HG03045 (cell line): ENCODE results near the gene MTMR11.

Source experiments
- ATAC-seq: cut with Tn5 transposase; IDR thresholded peaks from one replicate; pipeline ENCODE4 v1.9.1; 2021; ENCODE audit warnings: mild to moderate bottlenecking, moderate library complexity; ENCODE audit not compliant: unreplicated experiment

MTMR11 gene

DNA sequence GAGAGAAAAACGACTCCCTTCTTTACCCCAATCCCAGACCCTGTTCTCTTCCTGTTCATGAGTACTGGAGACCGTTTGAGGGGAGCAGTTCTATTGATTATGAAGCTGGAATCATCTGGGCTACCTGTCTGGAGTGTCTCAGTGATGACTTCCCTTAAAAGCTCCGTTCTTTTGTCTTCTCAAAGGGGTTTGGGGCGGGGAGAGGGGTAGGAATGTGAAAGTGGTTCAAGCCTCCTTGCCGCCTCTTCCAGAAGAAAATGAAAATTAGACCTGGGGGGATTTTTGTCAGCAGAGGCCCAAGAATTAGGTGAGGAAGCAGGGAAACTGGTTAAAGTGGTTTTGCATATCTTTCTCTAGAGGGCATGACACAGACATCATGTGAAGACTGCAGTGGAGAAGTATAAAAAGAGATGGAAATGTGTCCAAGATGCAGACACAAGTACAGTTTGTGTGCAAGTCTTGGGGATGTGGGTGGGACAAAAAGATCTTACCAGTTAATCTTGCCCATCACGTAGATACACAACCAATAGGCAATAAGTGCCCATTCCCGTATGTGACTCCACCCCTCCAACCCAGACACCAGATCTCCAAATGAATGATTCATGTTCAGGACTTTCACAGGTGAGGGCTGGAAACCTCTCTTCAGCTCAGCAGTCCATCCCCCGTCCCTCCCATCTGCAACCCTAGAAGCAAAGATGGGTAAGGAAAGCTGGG is 470 bp upstream of the MTMR11 start:
- no peak for ATAC-seq

DNA sequence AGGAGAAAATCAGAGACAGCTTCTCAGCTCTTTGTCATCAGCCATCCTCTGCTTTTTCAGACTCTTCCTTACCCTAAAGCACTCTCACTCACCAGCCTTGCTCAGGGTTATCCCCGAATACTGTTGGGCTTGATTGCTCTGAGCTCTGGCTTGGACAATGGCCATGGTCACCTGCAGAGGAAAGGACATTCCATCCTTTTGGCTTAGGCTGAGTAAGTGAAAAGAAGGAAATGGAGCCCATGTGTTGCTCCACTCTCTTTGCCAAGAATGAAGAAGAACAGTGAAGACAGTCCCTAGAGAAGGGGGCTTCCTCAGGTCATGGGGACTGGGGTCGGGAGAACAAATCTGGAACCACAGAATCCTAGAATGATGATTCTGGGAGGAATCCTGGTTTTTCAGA is 2.3 kb downstream of the MTMR11 start:
- no peak for ATAC-seq

DNA sequence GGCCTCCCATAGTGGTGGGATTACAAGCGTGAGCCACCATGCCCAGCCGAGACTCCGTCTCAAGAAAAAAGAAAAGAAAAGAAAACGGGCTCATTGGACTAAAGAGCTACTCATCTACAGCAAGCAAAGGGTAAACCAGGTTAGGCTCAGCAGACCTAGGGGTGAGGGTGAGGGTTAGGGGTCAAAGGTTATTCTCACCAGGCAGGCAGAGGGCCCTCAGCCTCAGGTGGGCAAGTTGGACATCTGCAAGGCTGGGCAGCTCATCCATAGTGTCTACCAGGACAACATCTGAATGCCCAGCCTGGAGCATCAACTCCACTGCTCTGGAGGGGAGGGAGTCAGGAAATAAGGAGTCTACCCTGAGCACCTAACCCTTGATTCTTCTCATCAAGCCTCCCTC is 3.5 kb downstream of the MTMR11 start:
- ATAC-seq, result no peak

DNA sequence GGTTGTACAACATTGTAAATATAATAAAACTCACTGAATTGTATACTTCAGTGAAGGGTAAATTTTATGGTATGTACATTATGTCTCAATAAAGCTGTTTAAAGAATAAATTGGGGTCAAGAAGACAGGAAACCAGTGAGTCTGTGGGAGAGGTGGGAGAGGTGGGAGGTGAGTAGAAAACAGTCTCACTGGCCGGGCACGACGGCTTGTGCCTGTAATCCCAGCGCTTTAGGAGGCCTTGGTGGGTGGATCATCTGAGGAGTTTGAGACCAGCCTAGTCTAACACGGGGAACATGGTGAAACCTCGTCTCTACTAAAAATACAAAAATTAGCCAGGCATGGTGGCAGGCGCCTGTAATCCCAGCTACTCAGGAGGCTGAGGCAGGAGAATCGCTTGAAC is 4.2 kb downstream of the MTMR11 start:
- no peak for ATAC-seq

DNA sequence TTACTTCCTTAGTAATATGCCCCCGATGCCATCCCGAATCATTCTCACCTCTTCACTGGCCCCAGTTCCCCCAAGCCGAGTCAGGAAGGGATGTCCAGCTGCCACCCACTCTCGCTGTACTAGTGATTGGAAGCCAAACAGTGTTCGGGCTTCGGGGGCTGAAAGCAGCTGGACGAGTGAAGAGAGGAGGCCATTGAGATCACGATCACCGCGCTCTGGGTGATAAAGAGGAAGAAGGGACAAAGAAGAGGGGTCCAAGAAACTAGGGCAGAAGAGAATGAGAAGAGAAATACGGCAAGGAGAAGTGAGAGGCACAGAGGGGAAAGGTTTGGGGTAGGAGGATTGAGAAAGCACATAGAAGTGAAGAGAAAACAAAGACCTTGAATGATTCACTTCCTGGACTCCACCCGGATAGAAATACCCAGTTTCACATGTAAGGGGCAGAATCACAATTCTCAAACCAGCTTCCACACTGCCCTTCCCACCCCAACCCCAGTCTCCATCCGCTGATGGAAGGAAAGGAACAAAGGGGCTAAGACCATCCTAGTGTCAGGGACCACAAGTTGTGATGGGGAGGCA is 5.4 kb downstream of the MTMR11 start:
- ATAC-seq, result no peak

DNA sequence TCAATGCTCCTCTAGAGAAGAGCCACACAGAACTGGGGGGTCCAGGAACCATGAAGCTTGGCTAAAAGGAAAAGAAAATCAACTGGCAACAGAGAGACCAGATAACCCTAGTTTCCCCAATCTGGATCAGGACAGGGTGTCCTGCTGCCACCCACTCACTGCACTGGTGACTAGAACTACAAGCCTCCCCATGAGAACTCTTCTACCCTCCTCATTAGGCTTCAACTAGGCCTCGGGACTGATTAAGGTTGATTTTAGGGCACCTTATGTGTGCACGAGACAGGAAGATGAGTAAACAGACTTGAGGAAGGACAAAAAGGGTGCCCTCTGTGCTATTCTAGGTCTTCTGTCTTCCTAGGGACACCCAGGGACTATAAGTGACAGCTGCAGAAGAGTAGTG is 6.8 kb downstream of the MTMR11 start:
- no peak for ATAC-seq

DNA sequence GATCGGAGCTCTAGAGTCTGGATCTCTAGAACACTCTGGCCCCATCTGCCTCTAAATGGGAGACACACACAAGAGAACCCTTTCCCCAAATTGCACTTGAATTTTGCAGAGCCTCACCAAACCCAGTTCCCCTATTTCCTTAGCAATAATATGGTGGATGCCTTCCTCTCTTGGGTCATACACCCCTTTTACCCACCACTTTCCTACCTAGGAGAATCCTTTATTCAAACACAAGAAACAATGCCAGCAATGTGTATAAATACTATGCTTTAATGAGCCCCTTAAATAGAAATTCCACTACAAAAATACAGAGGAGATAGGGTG is 8.3 kb downstream of the MTMR11 start:
- peak; percentile 7 for ATAC-seq

DNA sequence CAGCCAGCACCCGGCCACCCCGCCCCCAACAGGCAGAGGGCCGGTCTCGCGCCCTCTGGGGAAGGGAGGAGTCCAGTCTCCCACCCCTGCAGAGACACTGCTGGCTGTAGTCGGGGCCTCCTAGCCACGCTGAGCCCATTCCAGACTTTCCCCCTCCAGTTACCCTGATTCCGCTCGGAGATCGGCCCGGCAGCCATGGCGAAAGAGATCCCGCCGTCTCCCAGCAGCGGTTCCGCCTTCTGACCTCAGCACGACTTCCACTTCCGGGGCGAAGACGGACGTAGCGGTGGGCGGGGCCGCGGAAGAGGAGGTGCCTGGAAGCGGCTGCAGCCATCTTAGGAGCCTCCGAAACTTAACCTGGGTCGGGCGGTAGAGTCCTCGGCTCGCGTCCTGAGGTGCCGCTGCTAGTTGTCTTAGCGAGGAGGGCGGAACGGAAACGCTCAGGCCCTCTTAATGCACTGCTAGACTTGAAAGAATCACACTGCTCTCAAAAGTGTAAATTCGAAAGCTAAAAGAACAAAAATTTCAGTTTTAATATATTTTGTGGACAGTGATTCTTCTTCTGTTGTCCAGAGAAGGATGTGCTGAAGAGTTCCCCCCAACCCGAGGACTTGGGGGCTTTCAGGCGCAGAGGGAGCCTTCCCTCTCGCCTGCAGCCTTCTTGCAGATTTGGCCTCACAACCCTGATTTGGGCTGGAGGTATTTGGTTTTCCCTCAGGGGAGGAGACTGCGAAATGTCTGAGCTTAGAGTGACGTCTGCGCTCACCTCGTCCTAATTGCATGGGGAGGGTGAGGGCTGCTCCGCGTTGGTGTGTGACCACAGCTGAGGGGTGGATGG is 8.9 kb downstream of the MTMR11 start, which contains the start of gene SF3B4:
SF3B4 (minus strand) TSS at position 241 of the 838 bp plus-strand sequence; CDS start at position 197, 44 bp downstream.
- ATAC-seq, result peak; percentile 92

DNA sequence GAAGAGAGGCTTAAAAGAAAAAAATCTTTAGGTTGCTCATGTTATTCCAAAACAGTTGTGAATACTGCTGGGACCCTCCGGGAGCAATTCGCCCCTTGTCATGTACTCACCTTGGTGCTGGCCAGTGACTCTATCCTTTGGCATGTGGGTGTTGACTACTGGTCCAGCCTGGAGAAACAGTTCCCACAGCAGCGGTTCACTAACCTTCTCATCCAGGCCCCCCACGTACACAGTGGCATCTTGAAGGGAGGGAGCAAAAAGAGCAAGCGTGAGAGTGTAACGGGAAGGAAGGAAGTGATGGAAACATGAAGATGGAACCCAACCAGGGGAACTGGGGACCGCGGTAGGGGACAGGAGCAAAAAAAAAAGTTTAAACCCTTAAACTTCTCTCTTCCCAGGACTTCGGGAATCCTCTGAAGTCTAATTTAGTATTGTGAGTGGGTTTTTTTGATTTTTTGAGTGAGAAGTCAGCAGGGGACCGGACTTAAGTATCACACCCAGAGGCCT is 9.6 kb downstream of the MTMR11 start:
- no peak for ATAC-seq

DNA sequence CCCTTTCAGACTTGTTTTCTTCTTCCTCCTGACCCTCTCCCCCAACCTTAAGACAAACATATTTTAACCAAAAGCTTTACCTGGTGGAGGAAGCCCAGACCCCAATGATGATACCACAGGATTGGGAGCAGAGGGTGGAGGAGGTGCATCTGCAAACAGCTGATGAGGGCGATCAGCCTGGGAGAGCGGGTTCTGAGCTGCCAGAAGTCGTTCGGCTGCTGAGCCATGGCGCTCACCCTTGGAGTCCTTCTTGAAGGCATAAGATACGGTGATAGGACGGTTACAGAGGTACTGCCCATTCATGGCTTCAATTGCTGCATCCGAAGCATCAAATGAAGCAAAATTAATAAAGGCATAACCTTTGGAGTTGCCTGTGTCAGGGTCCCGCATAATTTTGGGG is 10.4 kb downstream of the MTMR11 start:
- no peak for ATAC-seq

DNA sequence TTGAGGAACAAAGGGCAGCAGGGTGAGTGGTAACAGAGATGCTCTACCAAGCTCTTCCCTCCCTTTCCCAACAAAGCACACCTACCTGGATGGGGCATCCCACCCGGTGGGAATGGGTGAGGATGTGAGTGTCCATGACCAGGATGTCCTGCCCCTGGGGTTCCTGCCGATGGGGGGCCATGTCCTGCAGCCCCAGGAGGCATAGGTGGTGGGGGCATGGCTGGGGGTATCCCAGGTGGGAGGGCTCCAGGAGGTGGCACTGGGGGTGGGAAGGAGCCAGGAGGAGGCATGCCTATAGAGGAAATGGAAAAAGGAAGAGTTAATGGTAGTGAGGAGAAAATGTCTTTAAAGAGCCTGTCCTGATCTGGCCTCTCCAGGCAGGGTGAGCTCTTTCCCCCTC is 10.9 kb downstream of the MTMR11 start:
- no peak for ATAC-seq

DNA sequence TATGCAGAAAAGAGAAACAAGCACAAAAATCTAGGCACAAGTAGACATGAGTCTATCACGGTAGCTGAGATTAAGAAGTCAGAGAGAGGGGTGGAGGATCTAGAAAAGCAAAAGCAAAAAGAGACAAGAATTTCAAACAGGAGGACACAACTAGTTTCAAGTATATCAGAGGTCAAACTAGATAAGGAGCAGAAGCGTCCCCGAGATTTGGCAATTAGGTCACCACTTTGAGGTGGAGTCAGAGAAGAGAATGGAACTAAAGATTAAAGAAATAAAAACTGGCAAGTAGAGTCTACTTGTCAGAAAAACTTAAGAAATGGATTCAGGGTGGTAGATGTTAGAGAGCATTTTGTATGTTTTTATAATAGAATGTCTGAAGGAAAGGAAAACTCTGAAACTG is 11.3 kb downstream of the MTMR11 start:
- no peak for ATAC-seq

DNA sequence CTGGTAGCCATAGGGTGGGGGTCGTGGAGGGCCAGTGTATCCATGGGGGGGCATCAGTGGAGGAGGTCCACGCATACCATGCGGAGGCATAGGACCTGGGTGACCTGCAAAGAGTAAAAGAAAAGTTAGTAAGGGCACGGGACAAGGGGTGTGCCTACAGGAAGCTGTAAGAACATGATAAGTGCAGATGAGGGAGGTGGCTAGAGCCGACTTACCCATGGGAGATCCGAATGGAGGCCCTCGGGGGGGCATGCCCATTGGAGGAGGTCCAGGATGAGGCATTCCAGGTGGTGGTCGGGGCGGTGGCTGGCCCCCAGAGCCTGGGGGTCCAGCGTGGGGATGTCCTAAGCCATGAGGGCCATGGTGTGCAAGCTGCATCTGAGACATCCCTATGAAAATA is 13.1 kb downstream of the MTMR11 start:
- no peak for ATAC-seq

DNA sequence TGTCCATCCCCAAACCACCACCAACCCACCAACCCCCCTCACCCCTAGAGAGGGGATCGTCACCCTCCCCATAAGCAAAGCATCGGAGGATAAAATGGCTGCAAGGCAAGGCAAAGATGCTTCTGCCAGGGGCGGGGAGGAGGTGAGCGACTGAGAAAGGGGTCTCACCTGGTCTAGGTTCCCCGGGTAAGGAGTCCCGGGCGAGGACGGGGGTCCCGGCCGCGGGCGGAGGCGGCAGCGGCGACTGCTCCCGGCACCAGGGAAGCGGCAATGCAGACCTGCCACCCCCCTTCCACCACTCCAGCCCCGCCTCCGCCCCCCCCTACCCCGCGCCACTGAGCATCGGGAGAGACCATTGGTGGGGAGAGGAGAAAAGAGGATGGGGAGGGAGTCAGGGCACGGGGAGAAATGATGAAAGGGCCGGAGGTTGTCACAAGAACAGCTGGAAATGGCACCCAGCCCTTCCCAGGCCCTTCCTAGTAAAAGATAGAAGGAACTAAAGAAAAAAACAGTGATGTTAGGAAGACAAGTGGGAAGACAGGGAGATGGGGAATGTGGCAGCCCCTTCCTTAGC is 19.0 kb downstream of the MTMR11 start, which contains the start of gene SV2A:
SV2A (minus strand) TSS at position 274 of the 574 bp plus-strand sequence. CDS start 4,004 bp downstream, outside the sequence.
- no peak for ATAC-seq

DNA sequence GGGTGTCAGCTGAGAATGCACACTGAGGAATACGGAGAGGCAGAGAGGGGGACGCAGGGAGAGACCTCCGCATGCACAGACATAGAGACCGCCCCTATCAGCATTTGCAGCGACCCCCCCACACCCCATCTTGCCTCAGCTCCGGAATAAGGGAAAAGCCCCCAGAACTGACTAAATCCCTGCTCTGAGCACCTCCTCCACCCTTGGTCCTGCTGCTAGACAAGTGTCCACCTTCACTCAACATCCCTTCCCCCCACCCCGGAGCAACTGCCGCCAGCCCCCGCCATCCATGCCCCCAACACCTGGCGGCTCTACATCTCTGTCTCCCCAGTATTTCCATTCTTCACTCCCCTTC is 19.8 kb downstream of the MTMR11 start:
- ATAC-seq, result no peak

DNA sequence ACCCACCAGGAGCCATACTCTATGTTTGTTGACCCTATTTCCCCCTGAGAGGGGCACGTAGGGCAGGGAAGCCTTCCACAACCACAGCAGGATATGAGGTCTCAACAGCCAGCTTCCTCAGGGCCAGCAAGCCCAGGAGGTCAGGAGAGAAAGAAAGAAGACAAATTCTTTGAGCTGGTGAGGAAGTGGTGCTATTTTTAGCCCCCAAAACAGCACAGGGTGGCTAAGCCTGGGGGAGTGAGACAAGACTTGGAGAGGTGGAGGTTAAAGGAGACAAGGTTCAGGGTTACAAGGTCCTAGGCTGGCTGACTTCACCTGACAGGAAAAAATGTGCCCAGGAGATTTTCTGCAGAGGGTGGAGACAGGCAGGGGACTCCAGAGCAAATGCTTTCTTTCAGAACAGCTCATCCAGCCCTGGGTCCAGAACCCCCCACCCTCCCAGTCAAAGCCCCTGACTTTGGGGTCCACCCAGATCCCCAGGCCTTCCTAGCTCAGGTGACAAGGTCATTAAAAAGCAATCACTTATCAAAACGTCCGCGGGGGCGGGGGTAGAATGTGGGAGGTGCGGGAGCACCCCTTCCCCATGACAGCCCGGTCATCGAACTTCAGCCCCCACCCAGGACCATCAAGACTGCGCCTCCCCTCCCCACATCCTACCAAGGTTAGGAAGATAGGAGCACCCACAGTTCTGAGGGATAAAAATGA is 20.3 kb downstream of the MTMR11 start:
- ATAC-seq, result no peak

DNA sequence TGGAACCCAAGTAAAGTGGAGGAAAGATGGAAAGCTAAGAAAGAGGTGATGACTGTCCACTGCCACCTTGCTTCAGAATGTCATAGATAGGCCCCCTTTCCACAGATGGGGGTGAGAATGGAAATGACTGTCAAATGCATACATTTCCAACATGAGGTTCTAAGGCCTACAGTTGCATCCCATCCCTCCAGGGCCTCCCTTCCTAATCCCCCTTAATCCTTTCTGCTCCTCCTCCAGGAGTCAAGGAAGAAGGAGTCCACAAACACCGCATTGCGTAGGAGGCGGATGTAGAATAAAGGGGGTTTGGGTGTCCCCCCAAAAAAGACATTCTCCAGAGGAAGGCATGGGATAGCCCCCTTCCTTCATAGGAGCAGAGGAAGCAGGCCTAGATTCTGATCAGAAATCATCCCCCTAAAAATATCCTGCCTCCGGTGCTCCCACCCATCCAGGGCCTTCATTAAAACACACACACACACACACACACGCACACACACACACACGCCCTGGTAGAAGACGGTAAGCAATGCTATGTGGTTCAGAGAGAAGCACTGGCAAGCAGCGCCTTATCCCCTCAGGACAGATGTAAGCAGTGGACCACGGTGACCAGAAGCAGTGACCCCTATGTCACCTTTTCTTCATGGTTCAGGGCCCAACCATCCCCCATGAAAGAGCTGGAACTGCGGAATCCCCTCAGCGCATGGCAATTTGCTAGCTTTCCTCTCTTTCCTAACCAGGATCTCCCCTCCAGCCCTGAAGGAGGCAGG is 21.1 kb downstream of the MTMR11 start:
- ATAC-seq, result no peak

DNA sequence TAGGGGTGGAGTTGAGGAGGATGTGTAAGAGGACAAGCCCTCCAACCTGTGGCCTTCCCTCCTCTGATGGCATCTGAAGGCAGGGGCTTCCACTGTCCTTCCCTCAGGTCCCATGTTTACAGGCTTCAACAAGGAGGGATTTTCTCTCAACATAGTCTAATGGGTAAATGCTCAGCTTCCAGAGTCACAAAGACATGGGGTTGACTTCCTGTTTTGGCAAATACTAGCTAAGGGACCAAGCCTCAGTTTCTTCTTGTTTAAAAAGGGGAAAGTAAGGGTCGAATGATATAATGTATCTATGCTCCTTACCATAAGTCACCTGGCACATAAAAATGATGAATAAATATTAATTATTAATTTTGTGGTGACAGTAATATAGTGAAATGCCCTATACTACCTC is 22.1 kb downstream of the MTMR11 start:
- no peak for ATAC-seq

DNA sequence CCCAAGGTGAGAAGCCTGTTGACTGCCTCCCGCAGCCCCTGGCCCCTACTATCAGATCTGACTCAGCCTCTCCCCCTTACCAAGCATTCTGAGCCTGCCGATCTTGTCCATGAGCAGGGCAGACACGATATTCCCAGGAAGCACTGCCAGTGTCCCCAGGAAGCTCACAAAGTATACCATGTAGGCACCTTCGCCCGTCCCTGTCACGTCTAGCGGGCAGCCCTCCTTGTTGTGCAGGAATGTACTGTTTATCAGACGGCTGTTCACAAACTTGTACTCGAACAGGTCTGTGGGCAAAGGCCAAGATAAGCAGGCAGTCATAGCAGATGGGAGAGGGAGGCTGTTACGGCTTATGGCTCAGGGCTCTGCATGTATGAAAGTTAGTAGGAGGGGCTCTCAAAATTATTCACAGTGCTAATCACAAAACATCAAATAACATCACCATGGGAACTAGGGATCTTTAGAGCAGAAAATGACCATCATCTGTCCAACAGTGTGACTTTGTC is 30.1 kb downstream of the MTMR11 start:
- no peak for ATAC-seq
